ENCODE results near the gene S100A2. TPM values are rescaled to one million over a fixed set of nuclear protein-coding genes. Genes with fewer than 3 reads are reported as not detected.
A peak's percentile ranks its signal among the peaks of the same experiment; 100 is the strongest.

S100A2 gene
- total and polyA plus RNA-seq, 2 donors (not counting 1 experiment from before 2014, with no cell fraction given), result 0.19 TPM; not detected in 1

DNA sequence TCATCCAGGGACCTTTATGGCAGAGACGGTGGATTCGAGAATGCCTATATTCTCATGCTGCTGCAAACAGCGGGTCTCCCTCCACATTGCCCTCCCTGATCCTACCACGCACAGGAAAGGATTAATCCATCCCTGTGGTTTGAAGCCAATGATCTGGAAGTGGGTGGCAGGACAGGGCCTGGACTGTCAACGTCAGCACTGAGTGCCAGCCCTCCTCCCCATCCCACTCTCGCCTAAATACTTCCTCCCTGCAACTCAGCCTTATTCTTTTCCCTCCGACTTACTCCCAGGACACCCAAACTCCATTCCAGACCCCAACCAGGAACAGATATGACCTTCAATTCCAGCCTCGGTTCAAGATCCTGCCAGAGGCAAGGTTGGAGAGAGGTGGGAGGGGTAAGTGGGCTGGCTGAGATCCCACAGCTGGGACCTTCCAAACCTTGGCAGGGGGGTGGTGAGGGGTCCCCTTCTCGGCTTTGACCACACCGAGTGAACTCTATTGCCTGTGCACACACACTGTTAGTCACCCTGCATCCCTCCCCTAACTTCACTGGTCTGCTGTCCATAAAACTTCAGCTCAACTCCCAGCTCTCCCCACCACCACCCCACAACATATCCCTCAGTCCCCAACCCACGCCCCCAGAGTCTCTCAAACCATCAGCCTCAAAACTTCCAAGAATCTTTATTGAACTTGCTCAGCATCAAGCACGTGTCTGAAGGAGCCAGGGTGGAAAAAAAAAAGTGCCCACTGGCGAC is 22.5 kb downstream of the S100A2 start:
- no peak for ATAC-seq (ENCODE audit: low read depth)

More for the DNA sequence above, 22.5 kb downstream of the S100A2 start:
- H3K27me3 Mint-ChIP-seq, result no peaks in the 10 kb centered on the region
- peak overlapping the region; percentile 50 for H3K27ac Mint-ChIP-seq
- no peaks in the 10 kb centered on the region for H3K9me3 Mint-ChIP-seq (ENCODE audit: insufficient read depth)
- no peak for DNase-seq
- Histone ChIP-seq H3K36me3 (replicated peaks in 1 of 2; ENCODE audit: control extremely low read depth in 1 of 2, control insufficient read depth in 1 of 2, extremely low read depth in 1 of 2, insufficient read depth in 2 of 2, low read length in 1 of 2) (peaks cover 0 to 2% of the 10 kb centered on the region in 2 experiments), H4K20me1 (ENCODE audit: control insufficient read depth, insufficient read depth, low read length, poor library complexity, severe bottlenecking) (no peaks in the 10 kb centered on the region), H3K4me2 (replicated peaks; ENCODE audit: low read depth, low read length, poor library complexity, severe bottlenecking) (no peak overlapping the region), H3K27ac (ENCODE audit: low read length in 2 of 2) (no peak overlapping the region), H3K9ac (ENCODE audit: low read length) (no peak overlapping the region), H3K4me3 (ENCODE audit: control extremely low read depth in 1 of 5, extremely low read depth in 1 of 5, insufficient read depth in 1 of 5, low read depth in 2 of 5, low read length in 4 of 5) (no peak overlapping the region), H2AFZ (ENCODE audit: insufficient read depth, low read depth, low read length, poor library complexity, severe bottlenecking) (no peak overlapping the region), H3K27me3 (replicated peaks in 1 of 4; ENCODE audit: control extremely low read depth in 1 of 4, control insufficient read depth in 3 of 4, insufficient read depth in 4 of 4, low read length in 3 of 4) (no peaks in the 10 kb centered on the region), H3K4me1 (ENCODE audit: control insufficient read depth in 2 of 2, insufficient read depth in 2 of 2, low read length in 2 of 2) (peaks cover 40 to 46% of the 10 kb centered on the region in 2 donors), H3K9me3 (ENCODE audit: control extremely low read depth in 1 of 3, control insufficient read depth in 2 of 3, insufficient read depth in 1 of 3, low read length in 2 of 3) (peaks cover 0 to 12% (median 0%) of the 10 kb centered on the region in 3 donors), H3K79me2 (ENCODE audit: control insufficient read depth, insufficient read depth, low read length) (no peaks in the 10 kb centered on the region)
- peaks cover 60% of the 10 kb centered on the region for H3K4me1 Mint-ChIP-seq
- intact Hi-C loops (cut with micrococcal nuclease), result no loop called here
- ChIA-PET POLR2A (no interaction called here), CTCF (interaction anchor here (1.1 to 7.5 kb wide), 4 partner anchors 10 to 32 kb away, joined by 3 to 59 read pairs (median 18); partner anchors contain the start of gene S100A6)
- WGBS (ENCODE audit: insufficient coverage), result 92% methylated on average over 5 of the region's 13 CpGs
- H3K4me3 Mint-ChIP-seq, result no peak overlapping the region
- no peak for TF ChIP-seq CTCF (IDR thresholded peaks at IDR 0.05)
- TF ChIP-seq EZH2 (IDR thresholded peaks at IDR 0.05; ENCODE audit: borderline replicate concordance, insufficient read depth, low read depth, low read length, poor library complexity, severe bottlenecking), result no peak
